ENCODE data around the gene NRL. TPM values are rescaled to one million over a fixed set of nuclear protein-coding genes. Genes with fewer than 3 reads are reported as not detected.

NRL gene
- total and polyA plus RNA-seq, 10 of the 15 experiments (the other 5 are each of a cell fraction or from before 2014, with no cell fraction given): 0.11 to 4.4 (median 2.2) TPM

- no peak for TF ChIP-seq NFIC (IDR thresholded peaks at IDR 0.05; ENCODE audit: low read depth, low read length)
- TF ChIP-seq HCFC1 (IDR thresholded peaks at IDR 0.05; ENCODE audit: low read length): peak; percentile 16
- TF ChIP-seq CTCF (IDR thresholded peaks at IDR 0.05 in 2 of 3, conservative IDR thresholded peaks at IDR 0.05 in 1 of 3; ENCODE audit: control insufficient read depth in 2 of 3, extremely low read depth in 1 of 3, insufficient read depth in 1 of 3, low read depth in 3 of 3, low read length in 3 of 3): peak in 2 of 3 experiments; percentile 27 to 35; a peak in 4 of 6 replicates
- peak; percentile 88 for TF ChIP-seq LARP7 (IDR thresholded peaks at IDR 0.05)
- TF ChIP-seq CREM (IDR thresholded peaks at IDR 0.05; ENCODE audit: low read depth): peak; percentile 47
- TF ChIP-seq TAF1 (IDR thresholded peaks at IDR 0.05; ENCODE audit: borderline replicate concordance, low read depth, low read length): peak; percentile 88
- TF ChIP-seq MAX (IDR thresholded peaks at IDR 0.05; ENCODE audit: low read depth, low read length): peak; percentile 56; the same call in 1 of the 2 replicates
- peak; percentile 52 for TF ChIP-seq USF2 (IDR thresholded peaks at IDR 0.05; ENCODE audit: borderline replicate concordance, low read depth, low read length)
- TF ChIP-seq ZNF207 (IDR thresholded peaks at IDR 0.05; ENCODE audit: borderline replicate concordance): no peak
- TF ChIP-seq RB1 (IDR thresholded peaks at IDR 0.05; ENCODE audit: borderline replicate concordance): peak; percentile 48; the same call in 1 of the 2 replicates
- no peak for TF ChIP-seq ZNF274 (IDR thresholded peaks at IDR 0.05; ENCODE audit: insufficient read depth, insufficient read length)
- peak; percentile 54; the same call in 1 of the 2 replicates for TF ChIP-seq NR2F1 (conservative IDR thresholded peaks at IDR 0.05)
- no peak for TF ChIP-seq ZNF24 (IDR thresholded peaks at IDR 0.05)
- peak; percentile 26 for TF ChIP-seq DPF2 (IDR thresholded peaks at IDR 0.05)
- TF ChIP-seq NR2C2 (IDR thresholded peaks at IDR 0.05; ENCODE audit: borderline replicate concordance, control insufficient read depth, insufficient read length, low read depth): no peak
- no peak; the same call in 1 of the 2 replicates for TF ChIP-seq HDGF (IDR thresholded peaks at IDR 0.05)
- no peak for TF ChIP-seq SMAD1 (IDR thresholded peaks at IDR 0.05; ENCODE audit: low read depth, partially characterized antibody)
- TF ChIP-seq ELK1 (IDR thresholded peaks at IDR 0.05; ENCODE audit: low read depth, low read length): peak; percentile 36; the same call in 1 of the 2 replicates
- TF ChIP-seq PRDM15 (CRISPR knock-in tag; IDR thresholded peaks at IDR 0.05): no peak
- TF ChIP-seq PKNOX1 (IDR thresholded peaks at IDR 0.05): peak; percentile 93
- TF ChIP-seq FOXK2 (IDR thresholded peaks at IDR 0.05): peak; percentile 52; the same call in 1 of the 2 replicates
Observed at GRCh38 chr14:24141097-24141880, 26.5 kb upstream of the NRL start, which contains the start of gene EMC9 (continued).

Data from GM12878 (cell line).